ENCODE results near the gene SLC50A1.

Gene SLC50A1

DNA sequence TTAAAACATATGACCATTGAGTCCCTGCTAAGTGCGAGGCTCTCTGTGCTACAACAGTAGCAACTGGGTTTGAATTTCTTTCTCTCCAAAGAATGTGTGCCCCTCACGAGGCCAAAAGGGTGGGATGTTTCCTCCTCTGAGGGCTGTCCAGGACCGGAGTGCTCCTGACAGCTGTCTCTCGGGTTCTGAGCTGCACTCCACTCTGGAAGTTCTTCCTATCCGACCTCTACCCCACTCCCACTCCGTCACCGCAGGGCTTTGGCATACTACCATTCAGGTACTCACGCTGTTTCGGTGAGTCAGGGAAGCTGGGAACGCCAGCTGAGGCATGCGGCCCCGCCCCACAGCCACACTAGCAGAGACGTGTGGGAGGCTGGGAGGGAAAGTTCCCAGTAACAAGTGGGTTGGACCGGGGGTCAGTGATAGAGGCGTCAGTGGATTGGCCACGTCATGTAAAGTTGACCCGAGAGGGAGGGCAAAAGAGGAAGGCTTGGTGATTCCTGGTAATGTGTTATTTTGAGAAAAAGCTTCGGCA is 705 bp upstream of the SLC50A1 start:
- peak overlapping the region; percentile 87 to 100 for H3K27ac ChIP-seq
- DNase-seq (ENCODE audit: low spot score): peak; percentile 99
- TF ChIP-seq, protein P1, sequence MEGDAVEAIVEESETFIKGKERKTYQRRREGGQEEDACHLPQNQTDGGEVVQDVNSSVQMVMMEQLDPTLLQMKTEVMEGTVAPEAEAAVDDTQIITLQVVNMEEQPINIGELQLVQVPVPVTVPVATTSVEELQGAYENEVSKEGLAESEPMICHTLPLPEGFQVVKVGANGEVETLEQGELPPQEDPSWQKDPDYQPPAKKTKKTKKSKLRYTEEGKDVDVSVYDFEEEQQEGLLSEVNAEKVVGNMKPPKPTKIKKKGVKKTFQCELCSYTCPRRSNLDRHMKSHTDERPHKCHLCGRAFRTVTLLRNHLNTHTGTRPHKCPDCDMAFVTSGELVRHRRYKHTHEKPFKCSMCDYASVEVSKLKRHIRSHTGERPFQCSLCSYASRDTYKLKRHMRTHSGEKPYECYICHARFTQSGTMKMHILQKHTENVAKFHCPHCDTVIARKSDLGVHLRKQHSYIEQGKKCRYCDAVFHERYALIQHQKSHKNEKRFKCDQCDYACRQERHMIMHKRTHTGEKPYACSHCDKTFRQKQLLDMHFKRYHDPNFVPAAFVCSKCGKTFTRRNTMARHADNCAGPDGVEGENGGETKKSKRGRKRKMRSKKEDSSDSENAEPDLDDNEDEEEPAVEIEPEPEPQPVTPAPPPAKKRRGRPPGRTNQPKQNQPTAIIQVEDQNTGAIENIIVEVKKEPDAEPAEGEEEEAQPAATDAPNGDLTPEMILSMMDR (IDR thresholded peaks at IDR 0.05): no peak
- peak overlapping the region; percentile 97 for H3K4me3 ChIP-seq

- TF ChIP-seq, protein P1 (IDR thresholded peaks at IDR 0.05): no peak
- peak overlapping the region; percentile 97 for H3K4me3 ChIP-seq
- peak overlapping the region in 1 of 2 donors; percentile 100 for H3K27ac ChIP-seq
- peak; percentile 71 for DNase-seq (ENCODE audit: low spot score)
Observed at GRCh38 chr1:155136748-155137147, 1.1 kb downstream of the SLC50A1 start.

DNA sequence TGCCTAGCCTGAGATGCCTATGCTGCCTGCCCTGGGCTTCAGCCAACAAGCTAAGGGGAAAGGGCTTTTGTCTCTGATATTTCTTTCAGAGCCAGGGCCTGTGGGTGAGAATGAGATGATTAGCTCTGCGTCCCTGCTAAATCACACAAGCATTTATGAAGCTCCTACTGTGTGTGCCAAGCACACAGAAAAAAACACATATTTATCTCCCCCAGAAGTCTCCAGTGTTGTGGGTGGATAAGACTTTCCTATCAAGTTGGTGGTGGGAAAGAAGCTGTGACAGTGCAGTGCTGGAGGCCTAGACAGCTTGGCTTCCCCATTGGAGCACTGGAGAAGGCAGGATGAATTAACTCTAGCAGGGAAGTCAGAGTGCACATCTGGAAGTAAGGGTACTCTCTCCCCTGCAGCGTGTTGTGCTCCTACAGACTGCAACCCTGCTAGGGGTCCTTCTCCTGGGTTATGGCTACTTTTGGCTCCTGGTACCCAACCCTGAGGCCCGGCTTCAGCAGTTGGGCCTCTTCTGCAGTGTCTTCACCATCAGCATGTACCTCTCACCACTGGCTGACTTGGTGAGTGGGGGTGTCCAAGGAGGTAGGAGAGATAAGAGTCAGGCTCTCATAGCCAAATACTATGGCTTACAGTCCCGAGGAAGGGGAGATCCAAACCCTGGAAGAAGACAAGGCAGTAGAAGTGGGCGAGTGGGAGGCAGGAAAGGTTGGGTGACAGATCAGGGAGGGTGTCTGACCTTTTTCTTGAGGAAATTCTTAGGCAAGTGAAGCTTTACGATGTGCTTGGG is 1.7 kb downstream of the SLC50A1 start:
- TF ChIP-seq, protein P1 (IDR thresholded peaks at IDR 0.05): no peak
- Histone ChIP-seq H3K4me3 (peak overlapping the region; percentile 97), H3K27ac (peak overlapping the region in 1 of 2 donors; percentile 100)
- peak; percentile 68 for DNase-seq (ENCODE audit: low spot score)

DNA sequence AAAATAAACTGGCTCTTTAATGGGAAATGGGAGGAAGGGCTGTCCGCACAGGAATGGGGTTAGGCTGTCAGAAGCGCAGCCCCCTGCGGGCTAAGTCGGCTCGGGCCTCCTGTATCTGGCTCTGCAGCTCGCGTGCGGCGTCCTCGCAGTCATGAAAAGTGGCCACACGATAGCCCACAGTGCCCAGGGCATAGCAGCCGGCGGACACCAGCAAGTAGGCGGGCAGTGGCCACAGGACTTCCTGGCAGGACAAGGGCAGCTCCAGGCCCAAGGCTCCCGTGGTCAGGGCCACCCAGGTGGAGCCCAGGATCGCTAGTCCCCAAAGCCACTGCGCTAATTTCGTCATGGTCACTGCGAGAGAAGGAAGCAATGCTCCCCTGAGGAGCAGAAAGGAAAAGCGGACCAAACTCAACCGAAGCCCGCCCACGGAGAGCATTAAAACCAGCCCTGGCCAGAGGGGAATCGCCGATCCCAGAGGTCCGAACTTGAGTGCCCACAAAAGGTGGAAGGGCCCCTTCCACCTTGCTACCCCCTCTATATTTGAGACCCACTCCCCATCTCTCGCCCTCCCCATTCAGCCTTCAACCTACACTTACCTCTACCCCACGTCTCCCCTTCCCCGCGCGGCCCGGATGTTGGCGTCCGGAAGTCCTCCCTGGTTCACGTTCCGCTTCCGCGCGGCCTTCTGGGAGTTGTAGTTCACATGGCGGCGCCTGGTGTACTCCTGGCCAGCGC is 4.4 kb downstream of the SLC50A1 start, which contains the start of gene DPM3:
DPM3 (minus strand) TSS at position 637 of the 735 bp plus-strand sequence; CDS start at position 346, 291 bp downstream.
- TF ChIP-seq, protein P1 (IDR thresholded peaks at IDR 0.05): no peak
- peak; percentile 92 for DNase-seq (ENCODE audit: low spot score)
- peak within 1 kb of the TSS; percentile 85 for H3K4me3 ChIP-seq
- peak within 1 kb of the TSS; percentile 83 to 96 for H3K27ac ChIP-seq

DNA sequence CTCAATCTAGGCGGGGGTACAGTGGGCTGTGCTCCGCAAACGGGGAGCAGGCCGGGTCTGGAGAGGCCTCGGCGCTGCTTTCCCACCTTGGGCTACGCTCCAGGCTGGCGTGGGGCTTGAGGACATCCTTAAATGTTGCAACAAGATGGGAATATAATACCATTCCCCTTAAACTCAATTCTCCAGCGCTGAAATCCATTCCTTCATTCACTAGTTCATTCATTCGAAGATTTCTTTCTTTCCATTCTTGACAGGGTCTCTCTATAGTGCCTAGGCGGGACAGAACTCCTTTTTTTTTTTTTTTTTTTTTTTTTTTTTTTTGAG is 4.9 kb downstream of the SLC50A1 start:
- Histone ChIP-seq H3K27ac (peak overlapping the region; percentile 83 to 96), H3K4me3 (peak overlapping the region; percentile 85)
- DNase-seq (ENCODE audit: low spot score): no peak
- TF ChIP-seq, protein P1 (IDR thresholded peaks at IDR 0.05): no peak

GRCh38 chr1:155141749-155142148 is 6.1 kb downstream of the SLC50A1 start:
- H3K4me3 ChIP-seq: no peak overlapping the region
- H3K27ac ChIP-seq: no peak overlapping the region

More at GRCh38 chr1:155141749-155142148, 6.1 kb downstream of the SLC50A1 start:
- peak; percentile 19 for DNase-seq (ENCODE audit: low spot score)
- TF ChIP-seq, protein P1 (IDR thresholded peaks at IDR 0.05): no peak
